ENCODE results near the gene S100A3.

Gene S100A3

DNA sequence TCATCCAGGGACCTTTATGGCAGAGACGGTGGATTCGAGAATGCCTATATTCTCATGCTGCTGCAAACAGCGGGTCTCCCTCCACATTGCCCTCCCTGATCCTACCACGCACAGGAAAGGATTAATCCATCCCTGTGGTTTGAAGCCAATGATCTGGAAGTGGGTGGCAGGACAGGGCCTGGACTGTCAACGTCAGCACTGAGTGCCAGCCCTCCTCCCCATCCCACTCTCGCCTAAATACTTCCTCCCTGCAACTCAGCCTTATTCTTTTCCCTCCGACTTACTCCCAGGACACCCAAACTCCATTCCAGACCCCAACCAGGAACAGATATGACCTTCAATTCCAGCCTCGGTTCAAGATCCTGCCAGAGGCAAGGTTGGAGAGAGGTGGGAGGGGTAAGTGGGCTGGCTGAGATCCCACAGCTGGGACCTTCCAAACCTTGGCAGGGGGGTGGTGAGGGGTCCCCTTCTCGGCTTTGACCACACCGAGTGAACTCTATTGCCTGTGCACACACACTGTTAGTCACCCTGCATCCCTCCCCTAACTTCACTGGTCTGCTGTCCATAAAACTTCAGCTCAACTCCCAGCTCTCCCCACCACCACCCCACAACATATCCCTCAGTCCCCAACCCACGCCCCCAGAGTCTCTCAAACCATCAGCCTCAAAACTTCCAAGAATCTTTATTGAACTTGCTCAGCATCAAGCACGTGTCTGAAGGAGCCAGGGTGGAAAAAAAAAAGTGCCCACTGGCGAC, 5.9 kb downstream of the S100A3 start:
- no peak for DNase-seq (ENCODE audit: low spot score)
- ChIA-PET POLR2A (ENCODE audit: low non-redundant PET) (no interaction called here), CTCF (no interaction called here)
- H3K27ac ChIP-seq, result peak overlapping the region; percentile 96
- TF ChIP-seq, protein P1, sequence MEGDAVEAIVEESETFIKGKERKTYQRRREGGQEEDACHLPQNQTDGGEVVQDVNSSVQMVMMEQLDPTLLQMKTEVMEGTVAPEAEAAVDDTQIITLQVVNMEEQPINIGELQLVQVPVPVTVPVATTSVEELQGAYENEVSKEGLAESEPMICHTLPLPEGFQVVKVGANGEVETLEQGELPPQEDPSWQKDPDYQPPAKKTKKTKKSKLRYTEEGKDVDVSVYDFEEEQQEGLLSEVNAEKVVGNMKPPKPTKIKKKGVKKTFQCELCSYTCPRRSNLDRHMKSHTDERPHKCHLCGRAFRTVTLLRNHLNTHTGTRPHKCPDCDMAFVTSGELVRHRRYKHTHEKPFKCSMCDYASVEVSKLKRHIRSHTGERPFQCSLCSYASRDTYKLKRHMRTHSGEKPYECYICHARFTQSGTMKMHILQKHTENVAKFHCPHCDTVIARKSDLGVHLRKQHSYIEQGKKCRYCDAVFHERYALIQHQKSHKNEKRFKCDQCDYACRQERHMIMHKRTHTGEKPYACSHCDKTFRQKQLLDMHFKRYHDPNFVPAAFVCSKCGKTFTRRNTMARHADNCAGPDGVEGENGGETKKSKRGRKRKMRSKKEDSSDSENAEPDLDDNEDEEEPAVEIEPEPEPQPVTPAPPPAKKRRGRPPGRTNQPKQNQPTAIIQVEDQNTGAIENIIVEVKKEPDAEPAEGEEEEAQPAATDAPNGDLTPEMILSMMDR (conservative IDR thresholded peaks at IDR 0.05; ENCODE audit: low read depth), result no peak

DNA sequence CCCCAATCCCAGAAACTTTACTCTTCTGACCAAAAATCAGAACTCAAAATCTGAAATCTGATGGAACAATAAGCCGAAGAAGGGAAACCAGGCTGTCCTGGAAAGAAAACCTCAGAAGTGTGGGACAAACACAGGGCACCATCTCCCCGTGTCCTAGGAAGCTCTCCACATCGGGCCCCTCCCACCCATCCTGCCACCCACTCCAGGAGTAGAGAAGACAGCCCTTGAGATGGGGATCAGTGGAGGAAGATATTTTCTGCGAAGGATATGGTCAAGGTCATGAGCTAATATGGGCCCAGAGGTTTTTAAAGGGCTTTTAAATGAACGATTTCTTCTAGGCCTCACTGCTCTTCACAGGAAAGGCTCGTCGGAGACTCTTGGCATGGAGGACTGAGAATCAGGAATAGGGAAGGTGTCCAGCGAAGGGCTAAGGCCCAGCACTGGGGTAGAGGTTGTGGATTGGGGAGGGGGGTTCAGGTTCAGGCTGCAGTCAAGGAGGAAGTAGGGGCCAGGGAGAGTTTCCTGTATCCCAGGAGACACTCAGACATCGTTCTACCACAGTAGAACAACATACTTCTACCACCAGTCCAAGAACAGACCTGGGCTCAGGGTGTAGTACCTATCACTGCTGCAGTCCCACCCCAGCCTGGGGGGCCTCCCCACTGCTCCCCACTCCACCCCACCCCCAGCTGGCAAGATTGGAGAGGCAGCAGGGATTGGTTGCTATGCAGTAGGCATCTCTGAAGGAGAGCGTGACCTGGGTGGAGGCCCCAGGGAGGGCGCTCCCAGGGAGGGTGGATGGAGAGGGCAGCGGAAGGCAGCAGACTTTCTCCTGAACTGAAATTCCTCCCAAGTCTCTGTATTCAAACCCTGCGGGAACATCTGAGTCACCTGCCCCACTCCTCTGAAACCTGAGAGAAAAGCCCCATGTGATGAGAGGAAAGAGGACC, 7.1 kb downstream of the S100A3 start:
- POLR2A ChIA-PET (ENCODE audit: low non-redundant PET), result no interaction called here

DNA sequence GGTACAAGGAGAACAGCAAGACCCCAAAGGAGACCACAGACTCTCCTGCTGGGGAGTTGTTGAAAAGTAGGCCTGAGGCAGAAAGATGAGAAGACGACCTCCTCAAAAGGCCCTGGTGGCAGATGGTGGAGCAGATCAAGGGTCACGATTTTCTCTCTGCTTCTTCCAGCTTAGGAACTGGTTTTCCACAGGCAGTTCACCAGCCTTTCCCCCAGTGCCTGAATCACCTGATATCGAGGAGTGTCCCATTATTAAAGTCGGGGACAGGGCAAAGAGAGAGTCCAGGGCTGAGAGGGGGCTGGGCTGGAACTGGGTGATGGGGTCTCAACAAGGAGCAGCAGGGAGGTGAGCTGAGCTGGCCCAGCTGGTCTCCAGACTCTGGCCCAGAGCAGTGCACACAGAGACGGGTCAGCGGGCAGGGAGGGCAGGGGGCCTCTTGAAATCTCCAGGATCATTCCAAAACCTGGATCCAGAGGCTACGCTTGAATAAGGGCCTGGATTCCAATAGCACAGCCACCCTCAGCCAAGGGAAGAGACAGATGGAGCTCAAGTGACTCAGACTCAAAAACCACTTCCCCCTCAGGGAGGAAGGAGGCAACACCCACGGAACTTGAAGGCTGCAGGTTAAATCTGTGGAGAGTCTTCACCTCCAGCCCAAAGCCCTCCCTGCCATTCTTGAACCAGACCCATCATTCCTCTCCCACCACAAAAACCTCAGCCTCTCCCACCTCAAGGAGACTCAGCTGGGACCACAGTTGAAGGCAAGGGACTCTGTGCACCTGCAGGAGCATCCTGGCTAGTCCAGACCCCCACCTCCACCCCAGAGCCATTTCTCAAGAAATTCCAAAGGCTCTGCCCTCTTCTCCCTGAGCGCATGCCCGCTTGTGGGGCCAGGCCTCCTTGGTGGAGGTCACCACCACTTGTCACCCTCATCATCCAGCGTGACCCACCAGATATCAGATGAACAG, 8.4 kb downstream of the S100A3 start, which contains the start of gene S100A5:
S100A5 (minus strand) TSS at position 541 of the 968 bp plus-strand sequence. CDS start 743 bp downstream, outside the sequence.
- DNase-seq (ENCODE audit: low spot score), result no peak
- TF ChIP-seq, protein P1 (conservative IDR thresholded peaks at IDR 0.05; ENCODE audit: low read depth), result no peak

More for the DNA sequence above, 7.1 kb downstream of the S100A3 start:
- CTCF ChIA-PET, result no interaction called here
- no peak for DNase-seq (ENCODE audit: low spot score)
- TF ChIP-seq, protein P1 (conservative IDR thresholded peaks at IDR 0.05; ENCODE audit: low read depth), result no peak
- H3K27ac ChIP-seq, result peak overlapping the region; percentile 96

DNA sequence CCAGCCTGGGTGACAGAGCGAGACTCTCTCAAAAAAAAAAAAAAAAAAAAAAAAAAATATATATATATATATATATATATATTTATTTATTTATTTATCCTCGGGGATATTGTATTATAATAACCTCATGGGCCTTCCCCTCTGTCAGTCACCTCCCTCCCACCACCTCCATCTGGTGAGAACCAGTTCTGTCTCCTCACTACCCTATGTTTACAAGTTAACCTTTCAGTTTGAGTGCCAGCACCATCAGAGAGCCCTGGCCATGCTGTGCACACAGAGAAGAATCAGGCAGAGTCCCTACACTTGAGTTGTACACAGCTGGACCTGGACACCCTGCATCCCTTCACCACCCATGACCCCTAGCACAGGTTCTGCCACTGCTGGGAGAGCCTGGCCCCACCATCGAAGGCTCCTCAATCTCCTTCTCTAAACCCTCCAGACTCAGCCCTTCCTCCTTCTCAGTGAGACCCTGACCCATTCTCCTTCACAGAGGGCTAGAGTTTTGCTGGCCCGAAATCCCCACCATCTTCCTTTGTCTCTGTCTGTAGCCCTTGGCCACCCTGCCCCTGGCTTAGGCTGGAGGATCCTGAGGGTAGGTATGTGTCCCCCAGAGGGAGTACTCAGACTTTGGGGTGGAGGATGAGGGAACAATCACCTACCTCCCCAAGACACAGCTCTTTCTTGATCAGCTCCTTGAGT, 9.5 kb downstream of the S100A3 start:
- CTCF ChIA-PET, result no interaction called here
- TF ChIP-seq, protein P1 (conservative IDR thresholded peaks at IDR 0.05; ENCODE audit: low read depth), result no peak
- peak overlapping the region; percentile 96 for H3K27ac ChIP-seq
- POLR2A ChIA-PET (ENCODE audit: low non-redundant PET), result no interaction called here
- DNase-seq (ENCODE audit: low spot score), result no peak

More for the DNA sequence above, 8.4 kb downstream of the S100A3 start, which contains the start of gene S100A5:
- ChIA-PET CTCF (interaction anchor here (0.5 kb wide), 1 partner anchor 493 kb away, joined by 3 read pairs; no protein-coding TSS in a partner anchor), POLR2A (ENCODE audit: low non-redundant PET) (interaction anchor here (0.6 kb wide), 1 partner anchor 188 kb away, joined by 3 read pairs; no protein-coding TSS in a partner anchor)
- peak within 1 kb of the TSS; percentile 96 for H3K27ac ChIP-seq

DNA sequence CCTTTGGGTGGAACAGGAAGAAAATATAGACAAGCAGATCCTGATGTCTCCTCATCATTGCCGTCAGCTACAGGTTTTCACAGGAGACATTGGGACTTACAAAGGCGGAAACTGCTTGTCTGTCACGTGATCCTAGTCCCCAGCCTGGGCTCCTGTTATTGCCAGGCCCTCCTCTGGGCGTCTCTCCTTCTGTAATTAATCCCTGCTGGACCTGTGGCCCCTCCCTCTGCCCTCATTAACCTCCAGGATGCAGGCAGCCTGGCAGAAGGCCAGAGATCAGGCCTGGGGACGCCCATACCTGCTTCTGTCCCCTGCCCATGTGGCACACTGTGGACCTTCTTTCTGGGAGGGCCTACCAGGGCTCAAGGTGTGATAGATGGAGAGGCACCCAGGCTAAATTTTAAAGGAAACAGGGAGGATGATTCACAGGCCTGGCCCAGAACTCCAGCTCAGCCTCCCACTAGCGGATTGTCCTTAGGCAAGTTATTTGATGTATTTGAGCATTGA, 10.7 kb downstream of the S100A3 start:
- H3K27ac ChIP-seq, result peak overlapping the region; percentile 99
- no peak for DNase-seq (ENCODE audit: low spot score)
- CTCF ChIA-PET, result no interaction called here
- TF ChIP-seq, protein P1 (conservative IDR thresholded peaks at IDR 0.05; ENCODE audit: low read depth), result no peak
- POLR2A ChIA-PET (ENCODE audit: low non-redundant PET), result interaction anchor here (1.4 kb wide), 1 partner anchor 24 kb away, joined by 3 read pairs; no protein-coding TSS in a partner anchor

Measured in RWPE1 (cell line).